Measurements from ENCODE around the gene HDHD5. TPM values are rescaled to one million over a fixed set of nuclear protein-coding genes. Genes with fewer than 3 reads are reported as not detected.

Gene HDHD5
- total and polyA plus RNA-seq, 2 of the 13 experiments (the other 11 are each of a cell fraction or from before 2014, with no cell fraction given), result not detected

DNA sequence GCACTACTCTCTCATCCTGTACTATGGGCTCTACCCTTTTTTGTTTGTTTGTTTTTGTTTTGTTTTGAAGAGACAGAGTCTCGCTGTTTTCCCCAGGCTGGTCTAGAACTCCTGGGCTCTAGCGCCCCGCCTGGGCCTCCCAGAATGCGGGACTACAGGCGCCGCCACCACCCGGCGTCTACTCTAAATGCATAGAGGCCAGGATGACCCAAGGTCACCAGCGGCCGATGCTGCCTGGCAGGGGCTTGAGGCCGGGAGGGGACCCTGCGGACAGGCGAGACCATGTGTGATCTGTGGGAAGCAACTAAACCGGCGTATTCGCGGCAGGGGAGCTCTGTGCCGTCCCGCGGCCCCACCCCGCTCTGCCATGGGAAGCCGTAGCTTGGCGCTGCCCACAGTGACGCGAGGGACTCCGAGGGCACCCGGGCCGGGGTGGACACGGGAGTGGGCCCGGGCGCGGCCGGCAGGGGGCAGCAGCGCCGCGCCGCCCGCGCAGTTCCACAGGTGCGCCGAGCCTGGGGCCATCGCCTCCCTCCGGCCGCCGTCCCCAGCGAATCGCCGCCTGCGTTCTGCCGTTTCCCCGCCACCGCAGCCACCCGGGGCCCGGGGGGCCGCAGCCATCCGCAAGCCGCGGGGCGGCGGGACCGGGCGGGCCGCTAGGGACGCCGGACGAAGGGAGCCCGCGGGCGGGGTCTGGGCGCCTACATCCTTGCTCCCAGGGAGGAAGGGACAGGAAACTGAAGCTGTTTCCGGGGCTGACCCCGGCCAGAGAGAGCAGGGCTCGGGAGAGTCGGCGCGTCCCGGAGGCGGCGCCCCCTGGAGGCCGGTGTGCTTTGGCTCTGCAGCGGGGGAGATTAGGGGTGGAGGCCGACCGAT, 12.3 kb upstream of the HDHD5 start (continued):
- no peak for TF ChIP-seq ZBTB42 (CRISPR knock-in tag; IDR thresholded peaks at IDR 0.05)
- TF ChIP-seq ZKSCAN5 (CRISPR knock-in tag; IDR thresholded peaks at IDR 0.05), result no peak
- no peak for TF ChIP-seq ZNF274 (CRISPR knock-in tag; IDR thresholded peaks at IDR 0.05)
- no peak for TF ChIP-seq ZFP41 (CRISPR knock-in tag; IDR thresholded peaks at IDR 0.05; ENCODE audit: borderline replicate concordance)
- TF ChIP-seq ZNF468 (CRISPR knock-in tag; IDR thresholded peaks at IDR 0.05), result no peak
- 0 out of 4 replicates have a peak, but pooled peaks of 1 of the 2 experiments have one; percentile 32 for TF ChIP-seq NR2F1 (CRISPR knock-in tag; IDR thresholded peaks at IDR 0.05)
- no peak for TF ChIP-seq ZNF546 (CRISPR knock-in tag; conservative IDR thresholded peaks at IDR 0.05)
- TF ChIP-seq ZNF577 (CRISPR knock-in tag; IDR thresholded peaks at IDR 0.05; ENCODE audit: borderline replicate concordance, low read depth), result no peak
- peak; percentile 44; the same call in 1 of the 2 replicates for TF ChIP-seq ZSCAN21 (CRISPR knock-in tag; IDR thresholded peaks at IDR 0.05; ENCODE audit: borderline replicate concordance)
- no peak for TF ChIP-seq ZNF207 (IDR thresholded peaks at IDR 0.05; ENCODE audit: borderline replicate concordance)
- no peak for TF ChIP-seq ZNF430 (CRISPR knock-in tag; IDR thresholded peaks at IDR 0.05)
- no peak for TF ChIP-seq ZNF839 (CRISPR knock-in tag; IDR thresholded peaks at IDR 0.05; ENCODE audit: borderline replicate concordance)
- TF ChIP-seq ELF1 (CRISPR knock-in tag; IDR thresholded peaks at IDR 0.05), result 0 out of 2 replicates have a peak, but pooled peaks have one; percentile 27
- TF ChIP-seq ZNF232 (CRISPR knock-in tag; IDR thresholded peaks at IDR 0.05; ENCODE audit: borderline replicate concordance), result no peak
- peak; percentile 49 for TF ChIP-seq ZNF441 (CRISPR knock-in tag; IDR thresholded peaks at IDR 0.05; ENCODE audit: borderline replicate concordance)
- TF ChIP-seq SIN3A (IDR thresholded peaks at IDR 0.05; ENCODE audit: borderline replicate concordance, low read depth, low read length), result no peak
- no peak for TF ChIP-seq ARHGAP35 (CRISPR knock-in tag; IDR thresholded peaks at IDR 0.05; ENCODE audit: borderline replicate concordance)
- no peak for TF ChIP-seq NFE2 (CRISPR knock-in tag; IDR thresholded peaks at IDR 0.05)
- TF ChIP-seq, protein P1, sequence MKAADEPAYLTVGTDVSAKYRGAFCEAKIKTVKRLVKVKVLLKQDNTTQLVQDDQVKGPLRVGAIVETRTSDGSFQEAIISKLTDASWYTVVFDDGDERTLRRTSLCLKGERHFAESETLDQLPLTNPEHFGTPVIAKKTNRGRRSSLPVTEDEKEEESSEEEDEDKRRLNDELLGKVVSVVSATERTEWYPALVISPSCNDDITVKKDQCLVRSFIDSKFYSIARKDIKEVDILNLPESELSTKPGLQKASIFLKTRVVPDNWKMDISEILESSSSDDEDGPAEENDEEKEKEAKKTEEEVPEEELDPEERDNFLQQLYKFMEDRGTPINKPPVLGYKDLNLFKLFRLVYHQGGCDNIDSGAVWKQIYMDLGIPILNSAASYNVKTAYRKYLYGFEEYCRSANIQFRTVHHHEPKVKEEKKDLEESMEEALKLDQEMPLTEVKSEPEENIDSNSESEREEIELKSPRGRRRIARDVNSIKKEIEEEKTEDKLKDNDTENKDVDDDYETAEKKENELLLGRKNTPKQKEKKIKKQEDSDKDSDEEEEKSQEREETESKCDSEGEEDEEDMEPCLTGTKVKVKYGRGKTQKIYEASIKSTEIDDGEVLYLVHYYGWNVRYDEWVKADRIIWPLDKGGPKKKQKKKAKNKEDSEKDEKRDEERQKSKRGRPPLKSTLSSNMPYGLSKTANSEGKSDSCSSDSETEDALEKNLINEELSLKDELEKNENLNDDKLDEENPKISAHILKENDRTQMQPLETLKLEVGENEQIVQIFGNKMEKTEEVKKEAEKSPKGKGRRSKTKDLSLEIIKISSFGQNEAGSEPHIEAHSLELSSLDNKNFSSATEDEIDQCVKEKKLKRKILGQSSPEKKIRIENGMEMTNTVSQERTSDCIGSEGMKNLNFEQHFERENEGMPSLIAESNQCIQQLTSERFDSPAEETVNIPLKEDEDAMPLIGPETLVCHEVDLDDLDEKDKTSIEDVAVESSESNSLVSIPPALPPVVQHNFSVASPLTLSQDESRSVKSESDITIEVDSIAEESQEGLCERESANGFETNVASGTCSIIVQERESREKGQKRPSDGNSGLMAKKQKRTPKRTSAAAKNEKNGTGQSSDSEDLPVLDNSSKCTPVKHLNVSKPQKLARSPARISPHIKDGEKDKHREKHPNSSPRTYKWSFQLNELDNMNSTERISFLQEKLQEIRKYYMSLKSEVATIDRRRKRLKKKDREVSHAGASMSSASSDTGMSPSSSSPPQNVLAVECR (CRISPR knock-in tag; IDR thresholded peaks at IDR 0.05; ENCODE audit: borderline replicate concordance), result peak; percentile 53; the same call in 1 of the 2 replicates
- TF ChIP-seq DNMT1 (CRISPR knock-in tag; IDR thresholded peaks at IDR 0.05), result no peak
- TF ChIP-seq TMF1 (CRISPR knock-in tag; IDR thresholded peaks at IDR 0.05; ENCODE audit: low read depth), result no peak; the same call in 1 of the 2 replicates
- no peak for TF ChIP-seq ZNF557 (CRISPR knock-in tag; IDR thresholded peaks at IDR 0.05)
- no peak for TF ChIP-seq NPAS2 (CRISPR knock-in tag; IDR thresholded peaks at IDR 0.05; ENCODE audit: borderline replicate concordance)
- no peak for TF ChIP-seq BCL6 (CRISPR knock-in tag; IDR thresholded peaks at IDR 0.05)
- no peak for TF ChIP-seq ZFP1 (CRISPR knock-in tag; IDR thresholded peaks at IDR 0.05)
- no peak for TF ChIP-seq ZNF619 (CRISPR knock-in tag; IDR thresholded peaks at IDR 0.05)
- no peak for TF ChIP-seq IRX3 (CRISPR knock-in tag; IDR thresholded peaks at IDR 0.05; ENCODE audit: borderline replicate concordance, low read depth)
- no peak for TF ChIP-seq FOXK2 (IDR thresholded peaks at IDR 0.05)

All from HepG2 (cell line).